HG03378 (cell line): ENCODE data around the gene CORO2A.

Source experiments
- ATAC-seq: cut with Tn5 transposase; IDR thresholded peaks from one replicate; pipeline ENCODE4 v1.9.1; 2021; ENCODE audit warnings: mild to moderate bottlenecking, moderate library complexity; ENCODE audit not compliant: unreplicated experiment

CORO2A gene

GRCh38 chr9:98172604-98173003 lies 19.8 kb downstream of the CORO2A start:
- no peak for ATAC-seq

- no peak for ATAC-seq
Measured at GRCh38 chr9:98171176-98171925, 21.1 kb downstream of the CORO2A start.

- ATAC-seq, result peak; percentile 100
Measured at GRCh38 chr9:98168941-98169488, 23.4 kb downstream of the CORO2A start.

GRCh38 chr9:98168153-98168780 lies 24.2 kb downstream of the CORO2A start:
- no peak for ATAC-seq

GRCh38 chr9:98164912-98165311 lies 27.5 kb downstream of the CORO2A start:
- ATAC-seq, result no peak

- no peak for ATAC-seq
Measured at GRCh38 chr9:98162613-98163012, 29.8 kb downstream of the CORO2A start.

GRCh38 chr9:98161851-98162250 lies 30.6 kb downstream of the CORO2A start:
- no peak for ATAC-seq

GRCh38 chr9:98159790-98160189 lies 32.6 kb downstream of the CORO2A start:
- no peak for ATAC-seq

- no peak for ATAC-seq
Measured at GRCh38 chr9:98159301-98159700, 33.1 kb downstream of the CORO2A start.

- ATAC-seq, result no peak
Measured at GRCh38 chr9:98158071-98158831, 34.2 kb downstream of the CORO2A start.

- ATAC-seq, result no peak
Measured at GRCh38 chr9:98157372-98157771, 35.1 kb downstream of the CORO2A start.

GRCh38 chr9:98154678-98155077 lies 37.8 kb downstream of the CORO2A start:
- ATAC-seq, result no peak

GRCh38 chr9:98152526-98152925 lies 39.9 kb downstream of the CORO2A start:
- ATAC-seq, result no peak

- no peak for ATAC-seq
Measured at GRCh38 chr9:98150721-98151120, 41.7 kb downstream of the CORO2A start.

GRCh38 chr9:98150164-98150563 lies 42.3 kb downstream of the CORO2A start:
- ATAC-seq, result no peak

GRCh38 chr9:98149422-98149821 lies 43.0 kb downstream of the CORO2A start:
- ATAC-seq, result no peak

- no peak for ATAC-seq
Measured at GRCh38 chr9:98148486-98148885, 44.0 kb downstream of the CORO2A start.

GRCh38 chr9:98147582-98147981 lies 44.9 kb downstream of the CORO2A start:
- ATAC-seq, result no peak

GRCh38 chr9:98146101-98146991 lies 46.1 kb downstream of the CORO2A start:
- peak; percentile 68 for ATAC-seq

GRCh38 chr9:98144631-98145030 lies 47.8 kb downstream of the CORO2A start:
- no peak for ATAC-seq

GRCh38 chr9:98144076-98144475 lies 48.4 kb downstream of the CORO2A start:
- ATAC-seq, result no peak
